HG03378 (cell line): ENCODE measurements around the gene MGRN1.

Experiments used
- ATAC-seq: cut with Tn5 transposase; IDR thresholded peaks from one replicate; pipeline ENCODE4 v1.9.1; 2021; ENCODE audit warnings: mild to moderate bottlenecking, moderate library complexity; ENCODE audit not compliant: unreplicated experiment

MGRN1 gene

GRCh38 chr16:4603624-4604170, 20.9 kb upstream of the MGRN1 start:
- ATAC-seq = no peak

DNA sequence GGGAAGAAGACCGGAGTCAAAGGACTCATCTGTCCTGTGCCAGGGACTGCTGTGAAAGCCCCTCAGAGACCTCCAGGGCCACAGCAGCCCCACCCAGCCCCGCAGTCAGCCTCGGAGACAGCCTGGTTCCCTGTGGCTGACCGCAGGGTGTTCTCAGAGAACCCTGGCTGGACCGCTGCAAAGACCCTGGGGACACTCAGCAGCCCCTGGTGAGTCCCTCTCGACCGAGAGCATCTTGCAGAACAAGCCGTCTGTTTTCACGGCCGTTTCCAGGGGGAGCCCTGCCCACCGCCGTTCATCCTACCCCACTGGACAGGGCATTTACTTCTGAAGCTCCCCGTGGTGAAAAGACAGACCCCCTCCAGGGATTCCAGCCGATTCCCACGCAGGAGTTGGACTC, 20.2 kb upstream of the MGRN1 start:
- no peak for ATAC-seq

DNA sequence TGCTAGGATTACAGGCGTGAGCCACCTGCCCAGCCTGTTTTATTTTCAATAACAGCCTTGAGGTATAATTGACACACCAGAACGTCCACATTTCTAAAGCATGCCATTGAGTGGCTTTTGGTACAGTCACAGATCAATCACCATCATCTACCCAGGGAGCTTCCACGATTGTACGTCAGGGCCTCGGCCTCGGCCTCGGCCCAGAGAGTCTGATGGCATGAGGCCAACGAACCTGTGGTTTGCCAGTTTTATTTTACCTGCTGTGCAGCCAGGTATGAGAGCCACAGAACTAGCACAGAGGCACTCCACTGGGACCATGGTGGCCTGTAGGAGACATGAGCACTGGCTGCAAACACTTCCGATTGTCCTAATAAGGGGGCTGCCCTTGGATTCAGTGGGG, 18.3 kb upstream of the MGRN1 start:
- no peak for ATAC-seq

DNA sequence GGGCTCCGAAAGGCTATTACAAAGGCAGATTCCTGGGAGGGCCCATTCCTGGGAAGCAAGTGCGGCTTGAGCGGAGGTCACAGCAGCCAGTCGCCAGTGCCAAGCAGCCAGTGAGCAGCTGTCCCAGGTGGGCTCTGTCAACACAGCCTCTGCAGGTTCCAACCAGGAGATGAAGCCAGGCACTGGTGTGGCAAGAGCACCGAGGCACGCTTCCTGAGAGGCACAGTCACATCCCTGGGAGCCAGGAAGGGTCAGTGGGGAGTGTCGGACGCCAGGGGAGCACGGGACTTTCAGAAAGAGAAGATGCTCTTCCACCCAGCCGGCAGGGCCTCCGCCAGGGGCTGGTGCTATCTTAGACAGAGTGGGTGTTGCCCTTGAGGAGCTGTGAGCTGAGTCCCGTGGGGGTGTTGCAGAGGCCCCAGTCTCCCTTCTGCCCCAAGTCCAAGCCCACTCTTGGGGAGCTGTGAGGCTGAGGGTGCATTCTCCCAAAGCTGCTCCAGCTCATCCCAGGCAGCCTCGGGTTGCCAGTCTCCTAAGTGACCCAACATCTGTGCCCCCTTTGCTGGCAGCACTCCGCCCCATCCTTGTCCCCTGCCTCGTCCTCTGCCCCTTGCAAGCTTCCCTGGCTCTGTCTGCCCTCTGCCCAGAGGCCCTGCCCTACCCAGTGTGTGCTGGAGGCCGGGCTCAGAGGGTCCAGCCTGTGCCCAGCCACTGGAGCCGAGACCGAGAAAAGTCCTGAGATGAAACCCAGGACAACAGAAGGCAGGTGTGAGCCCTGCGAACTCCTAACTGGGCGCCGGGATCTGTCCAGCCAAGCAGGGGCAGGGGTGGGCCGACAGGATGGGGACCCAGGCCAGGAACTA, 16.6 kb upstream of the MGRN1 start:
- no peak for ATAC-seq

- ATAC-seq = no peak
Observed at GRCh38 chr16:4608704-4608980, 16.0 kb upstream of the MGRN1 start.

DNA sequence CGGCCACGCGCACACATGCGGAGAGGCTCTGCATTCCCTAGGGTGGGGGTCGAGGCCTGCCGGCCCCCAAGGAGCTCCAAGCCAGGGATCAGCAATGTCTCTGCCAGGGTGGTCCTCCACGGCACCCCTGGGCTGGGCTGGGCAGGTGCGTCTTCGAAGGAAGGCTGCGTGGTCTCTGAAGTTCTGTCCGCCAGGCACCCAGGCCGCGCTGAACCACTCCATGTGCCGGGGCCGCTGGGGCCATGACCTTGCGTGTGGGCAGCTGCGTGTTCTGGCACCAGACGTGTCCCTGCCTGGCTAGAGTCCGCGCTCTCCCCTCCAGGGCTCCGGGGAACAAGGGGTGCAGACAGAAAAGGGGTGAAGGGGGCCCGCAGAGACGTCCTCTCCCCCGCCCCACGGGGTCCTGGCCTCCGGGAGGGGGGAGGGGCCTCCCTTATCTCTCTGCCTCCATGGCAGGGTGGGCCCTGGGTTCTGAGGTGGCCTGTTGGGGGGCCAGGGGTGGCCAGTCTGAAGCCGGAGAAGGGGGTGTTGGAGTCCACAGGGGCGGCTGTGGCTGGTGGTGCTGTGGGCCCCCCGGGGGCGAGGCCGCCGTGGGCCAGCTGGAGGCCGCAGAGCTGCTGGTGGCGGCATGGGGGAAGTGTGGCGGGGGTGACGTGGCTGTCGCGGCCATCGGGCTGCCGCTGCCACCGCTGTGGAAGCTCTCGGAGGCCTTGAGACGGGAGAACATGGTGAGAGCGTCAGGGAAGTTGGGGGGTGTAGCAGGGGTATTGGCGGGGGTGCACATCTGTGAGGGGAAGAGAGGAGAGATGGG, 15.2 kb upstream of the MGRN1 start:
- ATAC-seq = no peak

DNA sequence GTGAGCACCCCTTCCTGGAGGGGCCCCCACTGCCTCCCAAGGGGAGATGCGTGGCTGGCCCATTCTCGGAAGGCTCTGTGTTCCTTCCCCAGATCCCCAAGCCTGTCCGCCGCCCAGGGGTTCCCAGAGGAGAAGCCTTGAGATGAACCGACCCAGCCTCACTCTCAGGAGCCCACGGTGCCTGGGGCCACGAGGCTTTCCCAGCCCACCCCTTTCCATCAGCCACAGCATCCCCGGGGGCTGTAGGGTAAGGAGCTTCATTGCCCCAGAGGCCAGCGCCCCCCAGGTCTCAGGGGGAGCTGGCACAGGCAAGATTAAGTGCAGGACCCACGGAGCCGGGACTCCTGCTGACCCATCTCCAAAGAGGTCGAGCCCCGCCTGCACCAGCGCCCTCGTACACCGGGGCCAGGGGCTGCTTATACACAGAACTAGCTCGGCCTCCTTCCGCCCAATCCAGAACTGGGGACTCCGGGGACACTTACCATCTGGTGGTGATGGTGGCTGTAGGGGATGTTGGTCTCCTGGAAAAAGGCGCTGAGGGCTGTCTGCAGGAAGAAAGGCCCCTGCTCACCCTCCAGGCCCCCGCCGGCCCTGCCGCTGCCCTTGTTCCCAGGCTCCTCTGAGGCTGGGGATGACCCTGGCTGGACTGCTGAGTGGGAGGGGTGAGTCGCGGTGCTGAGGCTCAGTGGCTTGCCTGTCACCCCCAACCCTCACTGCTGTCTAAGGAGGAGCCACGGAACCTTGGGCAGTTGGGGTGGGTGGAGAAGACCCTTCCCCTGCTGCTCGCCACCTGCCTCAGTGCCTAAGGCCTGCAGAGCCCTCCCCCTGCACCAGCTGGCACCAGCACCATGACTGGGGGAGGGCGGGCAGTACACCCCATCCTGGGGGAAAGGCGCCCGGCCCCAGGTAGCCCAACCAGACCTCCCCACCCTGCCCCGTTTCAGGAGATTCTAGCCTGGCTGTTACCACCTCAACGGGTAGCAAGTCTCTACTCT, 14.3 kb upstream of the MGRN1 start:
- no peak for ATAC-seq

GRCh38 chr16:4611337-4612021, 13.1 kb upstream of the MGRN1 start:
- ATAC-seq = no peak

GRCh38 chr16:4612474-4612931, 12.1 kb upstream of the MGRN1 start:
- no peak for ATAC-seq

- no peak for ATAC-seq
Observed at GRCh38 chr16:4612977-4613635, 11.5 kb upstream of the MGRN1 start.

DNA sequence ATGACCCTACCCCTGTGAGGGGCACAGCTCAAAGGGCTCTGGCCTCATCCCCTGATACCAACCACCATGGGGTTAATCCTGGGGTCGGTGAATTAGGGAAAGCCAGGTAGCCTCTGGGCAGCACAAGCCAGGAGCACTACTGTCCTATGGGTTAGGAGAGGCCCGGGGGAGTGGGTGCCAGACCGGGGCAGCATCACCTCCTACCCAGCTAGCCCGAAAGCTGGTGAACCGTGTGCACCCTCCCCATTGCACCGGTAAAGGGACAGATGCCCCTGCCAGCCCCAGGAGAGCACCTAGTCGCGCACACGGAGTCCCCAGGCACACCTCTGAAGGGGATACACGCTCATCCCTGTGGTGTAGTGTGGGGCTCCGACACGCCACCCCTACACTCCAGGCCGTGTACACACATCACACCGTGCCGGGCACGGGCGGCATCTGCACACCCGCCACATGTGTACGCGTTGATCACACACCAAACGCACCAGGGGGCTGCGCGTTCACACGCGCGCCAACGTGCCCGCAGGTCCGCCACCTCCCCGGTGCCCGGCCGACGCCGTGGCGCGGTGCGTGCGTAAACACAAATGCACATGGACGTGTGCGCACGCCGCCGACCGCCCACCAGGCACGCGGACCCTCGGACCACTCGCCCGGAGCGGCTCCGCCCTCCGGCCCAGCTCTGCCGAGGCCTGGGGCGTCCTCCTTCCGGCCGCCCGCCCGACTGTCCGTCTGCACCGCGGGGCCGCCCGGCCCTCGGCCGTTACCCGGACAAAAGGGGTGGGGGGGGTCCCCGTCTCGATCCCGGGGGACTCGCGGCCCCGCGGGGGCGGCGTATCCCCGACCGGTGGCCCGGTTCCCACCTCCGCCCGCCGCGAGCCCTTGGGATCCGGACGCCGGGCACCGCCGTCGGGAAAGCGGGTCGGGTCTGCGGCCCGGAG, 10.7 kb upstream of the MGRN1 start:
- ATAC-seq = no peak

- peak; percentile 45 for ATAC-seq
Observed at GRCh38 chr16:4614571-4615383, 9.8 kb upstream of the MGRN1 start, which contains the start of gene UBALD1. TSS of gene UBALD1 (minus strand) at chr16:4614888. CDS start at chr16:4614797, 91 bp downstream.

GRCh38 chr16:4615384-4616046, 9.1 kb upstream of the MGRN1 start:
- ATAC-seq = no peak

DNA sequence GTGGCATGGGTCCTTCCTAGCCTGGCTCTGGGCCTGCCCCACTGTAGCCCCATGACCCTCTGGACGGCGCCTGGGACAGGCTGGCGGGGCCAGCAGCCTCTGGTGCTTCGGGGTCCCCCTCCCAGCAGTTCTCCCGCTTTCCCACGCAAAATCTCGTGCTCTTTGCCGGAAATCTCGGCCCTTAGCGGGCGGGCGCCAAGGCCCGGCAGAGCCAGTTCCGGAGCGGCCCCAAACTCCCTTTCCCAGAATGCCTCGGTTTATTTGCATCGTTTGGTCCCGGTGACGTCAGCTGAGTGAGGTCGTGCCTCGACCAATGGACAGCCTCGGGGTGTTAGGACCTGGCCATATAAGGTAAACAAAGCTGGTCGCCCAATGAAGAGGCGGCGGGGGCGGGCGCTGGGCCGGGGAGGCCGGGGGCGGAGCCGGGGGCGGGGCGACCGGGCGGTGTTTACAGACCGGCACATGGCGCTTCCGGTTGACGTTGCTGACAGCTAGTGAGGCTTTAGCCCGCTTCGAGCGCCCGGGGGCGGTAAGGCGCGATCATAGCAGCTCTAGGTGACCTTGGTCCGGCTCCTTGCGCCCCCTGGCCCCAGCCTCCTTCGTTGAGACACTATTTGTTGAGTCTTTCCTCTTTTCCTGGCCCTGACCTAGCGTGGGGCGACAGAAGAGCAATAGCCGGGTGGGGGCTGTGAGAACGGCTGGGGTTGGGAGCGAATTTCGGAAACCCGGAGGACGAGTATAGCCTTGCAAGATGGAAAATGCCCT, 8.4 kb upstream of the MGRN1 start:
- peak; percentile 77 for ATAC-seq

GRCh38 chr16:4617880-4618279, 6.7 kb upstream of the MGRN1 start:
- ATAC-seq = no peak
